Islet of Langerhans (tissue), 1 donor: Measurements from ENCODE around the gene PACS2.
"Not testable (repeated sequence)": the region's sequence is repeated elsewhere in the genome, so short reads cannot be mapped to it uniquely, and the experiment has no call there.

Experiments used
- FAIRE-seq: peaks from one replicate; lab custom pipeline; 2011; peaks lifted over from hg19 to GRCh38; lab: Jason Lieb, UNC

PACS2 gene

DNA sequence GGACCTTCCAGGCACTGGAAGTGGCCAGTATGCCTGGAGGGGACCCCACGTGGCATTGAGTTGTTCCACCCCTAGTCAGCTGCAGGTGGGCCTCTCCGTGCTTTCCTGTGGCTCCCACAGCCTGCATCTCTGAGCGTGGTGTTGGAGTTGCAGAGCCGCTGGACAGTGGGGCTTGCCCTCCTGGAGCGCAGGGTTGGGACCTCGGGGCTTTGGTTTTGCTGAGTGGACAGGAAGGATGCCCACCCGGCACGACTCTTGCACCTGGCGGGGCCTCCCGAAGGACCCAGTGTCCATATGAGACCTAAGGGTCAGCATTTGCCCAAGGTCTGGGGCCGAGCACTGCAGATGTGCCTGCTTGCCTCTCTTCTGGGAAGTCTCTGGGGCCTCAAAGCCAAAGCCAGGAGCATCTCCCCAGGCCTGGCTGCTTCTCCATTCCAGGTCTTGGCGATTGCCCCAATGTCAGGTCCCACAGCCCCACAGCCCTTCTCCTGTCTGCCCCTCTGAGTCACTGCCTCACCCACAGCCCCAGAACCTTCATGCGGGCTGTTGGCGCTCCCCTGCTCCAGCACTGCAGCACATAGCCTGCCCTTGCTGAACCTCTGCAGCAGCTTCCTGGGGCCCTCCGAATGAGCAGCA is 1.5 kb downstream of the PACS2 start:
- no peak for FAIRE-seq

DNA sequence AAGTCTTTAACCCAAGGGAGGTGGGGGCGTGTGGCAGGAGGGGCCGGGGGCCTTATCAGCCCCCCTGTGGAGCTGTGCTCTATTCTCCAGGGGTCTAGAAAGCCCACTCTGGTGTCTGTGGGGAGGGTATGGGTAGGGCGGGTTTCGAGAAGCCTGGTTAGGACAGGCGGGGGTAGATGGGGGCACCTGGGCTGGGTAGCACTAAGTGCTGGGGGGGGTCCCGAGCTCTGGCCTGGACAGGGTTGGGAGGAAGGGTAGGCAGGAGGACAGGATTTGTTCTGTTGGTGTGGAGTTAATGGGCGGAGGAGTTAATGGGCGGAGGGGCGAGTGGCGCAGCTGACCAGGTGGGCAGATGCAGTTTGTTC is 2.0 kb downstream of the PACS2 start:
- FAIRE-seq = no peak

DNA sequence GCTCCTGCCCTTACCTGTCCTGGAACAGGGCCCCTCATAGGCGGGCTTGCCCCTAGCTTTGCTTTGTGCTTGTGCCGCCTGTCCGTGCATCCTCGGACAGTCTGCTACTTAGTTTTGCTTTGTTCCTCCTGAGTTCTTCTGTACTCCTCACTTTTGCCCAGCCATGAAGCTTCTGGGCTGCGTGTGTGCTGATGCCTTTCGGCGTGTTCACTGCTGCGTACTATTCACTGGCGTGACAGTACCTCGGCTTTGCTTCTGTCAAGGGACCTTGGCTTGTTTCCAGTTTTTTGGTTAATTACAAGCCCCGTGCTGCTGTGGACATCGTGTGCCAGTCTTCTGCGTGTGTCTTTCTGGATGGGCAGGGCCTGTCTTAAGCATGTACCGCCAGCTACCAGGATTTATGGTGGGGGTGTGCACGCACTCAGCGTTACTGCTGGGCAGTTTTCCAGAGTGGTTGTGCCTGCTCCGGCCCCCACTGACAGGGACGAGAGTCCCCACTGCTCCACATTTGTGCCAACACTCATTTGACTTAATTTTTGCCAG is 2.5 kb downstream of the PACS2 start:
- FAIRE-seq = no peak

DNA sequence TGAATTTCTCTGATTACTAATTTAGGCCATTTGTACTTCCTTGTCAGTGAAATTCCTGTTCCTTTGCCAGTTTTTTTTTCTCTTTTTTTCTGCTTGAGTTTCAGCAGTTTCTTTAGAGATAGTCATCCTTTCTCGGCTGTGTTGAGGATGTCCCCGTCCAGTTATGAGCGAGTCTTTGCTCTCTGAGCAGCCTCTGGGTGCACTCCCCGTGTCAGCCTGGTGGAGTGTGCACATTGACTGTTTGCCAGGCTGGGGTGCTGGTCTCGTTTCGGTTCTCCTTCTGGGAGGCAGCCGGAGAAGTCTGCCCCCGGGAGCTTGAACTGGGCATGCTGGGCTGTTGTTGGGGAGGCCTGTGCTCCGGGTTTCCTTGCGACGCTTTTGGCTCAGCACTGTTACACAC is 3.0 kb downstream of the PACS2 start:
- no peak for FAIRE-seq

DNA sequence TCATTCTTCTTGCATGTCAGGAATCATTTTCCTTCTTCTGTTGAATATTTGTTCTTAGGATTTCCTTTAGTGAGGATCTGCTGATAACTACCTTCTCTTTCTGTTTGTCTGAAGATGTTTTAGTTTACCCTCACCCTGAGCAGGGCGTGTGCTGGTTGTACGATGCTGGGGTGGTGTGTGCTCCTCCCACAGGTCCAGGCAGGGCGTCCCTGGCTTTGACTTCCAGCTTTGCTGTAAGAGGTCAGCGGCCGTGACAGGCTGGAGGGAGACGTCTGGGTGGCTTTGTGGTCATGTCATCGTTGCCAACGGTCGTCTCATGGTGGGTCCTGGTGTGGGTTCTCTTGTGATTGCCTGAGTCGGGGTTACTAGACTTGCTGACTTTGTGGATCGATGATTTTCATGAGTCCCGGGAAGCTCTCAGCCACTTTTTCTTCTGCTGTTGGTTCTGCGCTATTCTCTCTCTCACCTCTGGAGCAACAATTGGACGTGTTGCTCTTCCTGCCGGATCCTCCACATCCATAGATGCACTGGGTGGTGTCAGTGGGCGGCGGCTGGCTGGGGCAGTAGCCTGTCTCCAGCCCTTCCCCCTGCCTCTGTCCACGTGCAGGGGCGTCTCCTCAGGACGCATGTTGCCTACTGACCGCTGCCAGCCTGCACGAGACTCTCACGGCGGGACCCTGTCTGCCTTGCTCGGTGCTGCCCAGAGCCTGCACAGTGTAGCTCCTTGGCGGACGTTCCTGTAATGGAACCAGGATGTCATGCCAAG is 8.4 kb downstream of the PACS2 start:
- no peak for FAIRE-seq

DNA sequence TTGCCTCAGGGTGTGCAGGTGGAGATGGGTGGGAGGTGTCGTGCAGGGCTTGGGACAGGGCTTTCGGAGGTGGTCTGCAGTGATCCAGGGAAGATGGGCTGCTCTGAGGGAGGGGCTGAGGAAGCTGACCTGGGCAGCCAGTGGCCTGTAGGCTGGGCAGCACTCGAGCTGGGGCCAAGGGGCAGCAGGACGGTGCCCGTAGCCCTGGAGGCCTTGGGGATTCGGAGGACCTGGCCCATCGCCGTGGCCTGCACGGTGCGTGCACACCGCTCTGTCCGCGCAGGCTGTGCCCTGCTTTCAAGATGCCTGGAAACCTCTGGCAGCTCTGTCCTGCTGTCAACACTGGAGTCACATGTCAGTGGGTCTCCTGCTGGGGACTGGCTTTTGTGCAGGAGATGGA is 9.1 kb downstream of the PACS2 start:
- FAIRE-seq = no peak

DNA sequence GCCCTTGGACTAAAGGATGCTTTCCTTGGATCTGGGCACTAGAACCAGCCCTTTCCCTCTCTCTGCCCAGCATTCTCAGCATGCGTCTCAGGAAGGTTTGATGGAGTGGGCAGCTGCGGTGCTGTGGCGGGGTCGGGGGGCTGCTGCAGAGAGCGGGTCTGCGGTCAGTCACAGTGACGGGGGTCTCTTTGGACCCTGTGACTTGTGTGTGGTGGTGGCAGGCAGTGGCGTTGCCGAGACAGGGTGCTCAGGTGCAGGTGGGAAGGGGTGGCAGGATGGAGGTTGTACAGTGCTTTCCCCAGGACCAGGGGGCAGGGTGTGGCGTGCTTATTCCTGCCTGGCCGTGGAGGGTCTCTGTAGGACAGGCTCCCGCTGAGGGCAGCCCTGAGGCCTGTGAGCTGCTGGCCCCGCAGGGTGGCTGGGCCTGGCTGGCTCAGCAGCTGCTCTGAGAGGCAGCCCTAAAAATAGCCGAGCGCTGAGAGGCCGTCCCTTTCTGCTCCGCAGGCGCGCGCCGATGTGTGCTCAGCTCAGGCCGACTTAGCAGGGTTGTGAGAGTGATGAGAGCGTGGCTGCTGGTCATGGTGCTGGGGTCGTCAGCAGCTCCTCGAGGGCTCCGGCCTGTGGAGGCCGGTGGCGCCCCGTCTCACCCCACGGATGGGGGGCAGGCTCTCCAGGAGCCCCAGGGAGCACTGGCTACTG is 9.7 kb downstream of the PACS2 start:
- FAIRE-seq = no peak

DNA sequence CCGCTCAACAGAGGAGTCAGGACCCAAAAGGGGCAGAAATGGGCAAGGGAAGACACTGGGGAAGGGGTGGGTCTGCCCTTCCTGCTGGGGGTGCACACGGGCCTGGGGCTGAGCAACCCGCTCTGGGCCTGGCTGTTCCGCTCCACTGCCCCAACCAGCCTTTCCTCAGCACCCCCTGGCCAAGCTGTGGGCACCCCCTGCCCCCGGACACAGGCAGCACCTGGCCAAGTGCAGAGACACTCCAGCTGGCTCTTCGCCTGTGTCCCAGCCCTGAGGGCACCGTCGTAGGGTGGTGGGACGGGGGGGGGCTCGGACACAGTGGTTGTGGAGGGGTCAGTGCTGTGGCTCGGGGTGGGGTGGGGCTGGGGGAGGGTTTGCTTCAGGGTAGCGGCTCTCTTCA is 10.3 kb downstream of the PACS2 start:
- FAIRE-seq = no peak

DNA sequence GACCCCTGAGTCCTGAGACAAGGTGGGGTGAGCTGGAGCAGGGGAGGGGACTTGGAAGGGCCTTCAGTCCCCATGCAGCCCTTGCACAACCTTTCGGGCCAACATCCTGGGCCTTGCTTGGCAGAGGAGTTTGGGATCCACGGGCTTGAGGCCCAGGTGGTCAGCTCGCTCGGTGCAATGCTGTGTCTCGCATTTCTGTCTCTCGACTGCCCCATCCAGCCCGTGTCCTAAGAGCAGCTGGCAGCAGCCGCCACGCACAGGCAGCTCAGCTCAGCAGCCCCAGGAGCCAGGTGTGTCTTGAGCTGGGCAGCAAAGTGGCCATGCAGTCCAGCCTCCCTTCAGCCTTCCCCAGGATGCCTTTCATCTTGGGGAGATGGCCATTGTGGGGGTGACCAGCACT is 10.8 kb downstream of the PACS2 start:
- FAIRE-seq = no peak

DNA sequence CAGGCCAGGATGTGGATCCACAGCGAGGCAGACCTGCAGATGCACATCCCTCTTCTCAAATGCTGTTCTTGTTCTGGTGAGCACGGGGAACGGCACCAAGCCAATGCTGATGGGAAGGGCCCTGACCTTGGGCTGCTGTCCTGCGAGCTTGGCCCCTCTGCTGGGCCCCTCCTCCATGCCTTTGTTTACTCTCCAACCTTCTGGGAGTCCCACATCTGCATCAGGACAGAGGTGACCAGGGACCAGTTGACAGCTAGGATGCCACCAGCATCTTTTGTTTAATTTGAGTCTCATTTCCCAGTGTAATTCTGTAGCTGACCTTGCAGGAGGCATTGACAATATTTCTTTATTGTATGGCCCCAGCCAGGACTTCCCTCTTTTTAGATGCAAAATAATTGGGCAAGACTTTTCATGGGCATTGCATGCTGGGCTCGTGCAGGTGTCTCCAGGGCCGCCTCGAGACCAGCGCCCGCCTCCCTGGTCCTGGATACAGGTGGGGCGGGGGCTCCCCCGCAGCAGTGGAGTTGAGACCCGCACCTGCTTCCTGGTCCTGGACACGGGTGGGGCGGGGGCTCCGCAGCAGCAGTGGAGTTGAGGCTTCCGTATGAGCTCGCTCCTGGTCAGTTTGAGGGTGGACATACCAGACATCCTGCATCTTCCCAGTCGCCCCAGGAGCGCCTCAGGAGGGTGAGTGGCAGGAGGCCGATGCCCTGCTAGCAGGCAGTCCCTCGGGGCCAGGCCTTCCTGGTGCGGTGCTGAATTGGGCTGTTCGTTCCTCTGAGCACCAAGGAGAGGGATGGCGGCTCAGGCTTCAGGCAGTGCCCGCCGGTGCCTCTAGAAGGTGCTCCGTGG is 11.4 kb downstream of the PACS2 start:
- no peak for FAIRE-seq

DNA sequence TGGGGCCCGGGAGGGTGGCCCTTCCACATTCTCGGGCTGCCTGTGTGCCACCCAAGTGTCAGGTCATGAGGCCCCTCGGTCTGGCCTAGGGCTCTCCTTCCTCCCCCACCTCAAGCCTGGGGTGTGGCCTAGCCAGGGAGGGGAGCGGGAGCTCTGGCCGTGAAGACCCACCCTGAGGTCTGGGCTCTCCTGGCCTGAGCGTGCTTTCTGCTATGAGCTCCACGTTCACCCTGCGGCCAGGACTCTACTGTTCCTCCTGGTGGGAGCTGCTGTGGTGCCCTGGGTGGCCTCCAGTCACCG is 12.0 kb downstream of the PACS2 start:
- FAIRE-seq = no peak

DNA sequence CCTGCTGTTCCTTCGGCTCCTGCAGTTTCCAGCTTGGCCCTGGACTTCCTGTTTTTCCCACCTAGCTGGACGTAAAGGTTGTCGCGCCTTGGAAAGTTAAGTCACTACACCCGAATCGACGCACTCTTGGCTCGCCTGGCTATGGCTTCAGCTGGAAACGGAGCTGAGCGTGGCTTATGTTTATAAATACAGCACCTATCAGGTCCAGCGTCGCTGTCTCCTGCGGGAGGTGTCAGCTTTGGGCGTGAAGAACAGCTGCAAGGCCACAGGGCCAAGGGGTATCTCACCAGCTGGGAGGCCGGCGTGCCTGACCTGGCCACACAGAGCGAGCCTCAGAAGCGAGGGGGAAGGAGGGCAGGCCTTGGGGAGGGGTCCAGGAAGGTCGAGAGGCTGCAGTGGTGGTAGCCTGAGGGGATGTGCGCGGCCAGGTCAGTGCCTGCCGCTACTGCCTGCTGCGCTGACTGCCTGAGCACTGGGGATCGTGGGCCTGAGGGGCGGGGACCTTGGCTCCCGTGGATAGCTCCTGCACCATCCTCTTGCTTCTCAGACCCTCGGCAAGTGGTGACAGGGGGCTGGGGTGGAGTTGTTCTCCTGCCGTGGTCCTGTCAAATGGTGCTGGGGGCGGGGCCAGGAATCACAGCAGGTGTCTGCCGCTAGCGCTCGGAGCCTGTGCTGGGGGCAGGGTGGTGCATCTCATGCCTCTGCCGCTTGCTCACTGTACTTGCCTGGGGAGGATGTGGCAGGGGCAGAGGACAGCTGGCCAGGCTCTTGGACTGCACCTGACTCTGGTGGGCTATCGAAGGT is 12.5 kb downstream of the PACS2 start:
- no peak for FAIRE-seq

DNA sequence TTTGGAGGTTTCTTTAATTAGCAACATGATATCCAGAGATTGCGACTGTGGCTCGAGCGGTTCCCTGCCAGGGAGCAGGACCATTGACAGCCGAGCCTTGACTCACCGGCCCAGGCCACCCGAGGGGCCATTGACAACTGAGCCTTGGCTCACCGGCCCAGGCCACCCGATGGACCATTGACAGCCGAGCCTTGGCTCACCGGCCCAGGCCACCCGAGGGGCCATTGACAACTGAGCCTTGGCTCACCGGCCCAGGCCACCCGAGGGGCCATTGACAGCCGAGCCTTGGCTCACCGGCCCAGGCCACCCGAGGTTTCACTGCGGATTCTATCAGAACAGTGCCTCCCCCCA is 13.1 kb downstream of the PACS2 start:
- FAIRE-seq = not testable (repeated sequence)

DNA sequence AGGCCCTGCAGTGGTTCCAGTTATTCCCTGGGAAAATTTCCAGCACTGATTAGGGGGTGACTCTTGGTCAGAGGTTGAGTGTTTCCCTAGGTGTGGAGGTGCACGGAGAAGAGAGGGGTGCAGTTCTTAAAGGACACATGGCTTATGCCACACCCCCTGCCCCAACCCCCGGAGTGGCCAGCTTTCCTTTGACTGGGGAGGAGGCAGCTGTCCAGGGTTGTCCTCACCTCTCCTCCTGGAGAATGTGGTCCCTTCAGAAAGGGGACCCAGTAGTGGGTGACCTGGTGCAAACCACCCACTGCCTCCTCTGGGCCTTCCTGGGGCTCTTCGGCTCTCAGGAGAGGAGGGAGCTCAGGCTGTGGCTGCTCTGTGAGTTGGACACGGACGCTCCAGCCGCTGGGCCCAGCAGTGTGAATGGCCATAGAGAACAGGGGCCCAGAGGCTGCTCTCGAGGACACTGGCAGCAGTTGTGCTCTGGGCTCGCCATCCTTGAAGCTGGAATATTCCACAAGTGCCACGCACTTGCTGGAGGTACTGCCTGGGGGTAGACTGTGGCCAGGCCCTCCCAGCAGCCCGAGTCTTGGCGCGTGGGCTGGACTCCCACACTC is 13.6 kb downstream of the PACS2 start:
- FAIRE-seq = no peak

DNA sequence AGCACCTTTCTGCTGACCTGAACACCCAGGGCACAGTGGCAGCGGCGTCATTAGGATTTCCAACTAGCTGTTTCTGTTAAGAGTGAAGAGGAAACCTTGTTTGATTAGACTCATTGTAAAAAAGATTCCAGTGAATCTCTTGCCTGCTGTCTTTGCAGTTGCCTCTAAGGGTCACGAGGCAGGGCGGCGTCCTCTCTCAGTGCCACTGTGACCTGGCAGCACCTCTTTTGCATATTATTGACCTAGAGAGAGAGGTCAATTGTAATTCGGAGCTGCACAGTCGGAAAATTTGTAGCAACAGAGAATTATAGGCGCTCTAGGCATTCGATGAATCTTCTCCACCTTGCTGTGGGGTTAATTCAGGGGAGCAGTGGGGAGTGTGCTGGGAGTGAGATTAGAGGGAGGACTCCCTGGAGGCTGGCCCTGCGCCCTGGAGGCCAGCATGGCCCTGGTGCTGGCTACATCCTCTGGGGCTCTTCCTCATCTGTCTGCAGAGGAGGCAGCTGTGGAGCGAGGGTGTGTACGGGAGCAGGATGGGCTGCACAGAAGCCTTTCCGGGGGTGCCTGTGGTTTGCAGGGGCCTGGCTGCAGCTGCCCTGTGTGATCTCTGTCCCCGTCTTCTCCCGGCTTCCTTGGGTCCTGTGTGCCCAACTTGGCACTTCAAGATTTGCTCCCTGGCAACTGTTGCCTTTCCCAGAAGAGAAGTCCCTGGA is 14.3 kb downstream of the PACS2 start:
- no peak for FAIRE-seq

DNA sequence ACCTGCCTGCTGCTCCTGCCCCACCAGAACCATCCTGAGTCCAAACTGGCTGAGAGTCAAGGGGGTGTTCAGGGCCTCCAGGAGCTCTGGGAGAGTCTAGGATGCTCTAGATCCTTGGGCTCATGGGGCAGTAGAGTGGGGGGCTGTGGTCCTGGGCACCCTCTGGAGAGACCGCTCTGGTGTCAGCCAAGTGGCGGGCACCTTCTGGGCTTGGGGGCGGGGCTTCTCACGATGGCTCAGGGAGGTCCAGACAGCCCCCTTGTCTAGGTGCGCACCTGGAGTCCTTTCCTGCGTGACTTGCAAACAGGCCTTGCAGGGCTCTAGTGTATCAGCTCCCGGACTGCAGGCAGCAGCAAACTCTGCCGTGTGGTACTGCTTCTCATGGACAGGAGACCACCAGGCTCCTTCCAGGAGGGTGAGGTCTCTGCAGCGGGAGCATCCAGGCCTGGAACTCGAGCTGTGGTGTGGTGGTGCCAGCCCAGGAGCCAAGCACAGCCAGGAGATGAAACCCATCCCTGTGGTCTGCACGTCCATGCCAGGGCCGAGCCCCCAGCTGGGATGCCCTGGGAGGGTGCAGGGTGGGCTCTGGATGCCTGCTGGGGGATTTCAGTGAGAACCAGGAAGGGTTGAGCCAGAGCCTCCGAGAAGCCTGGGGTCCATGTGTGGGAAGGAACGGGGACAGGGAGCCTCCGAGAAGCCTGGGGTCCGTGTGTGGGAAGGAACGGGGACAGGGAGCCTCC is 15.0 kb downstream of the PACS2 start:
- FAIRE-seq = no peak

DNA sequence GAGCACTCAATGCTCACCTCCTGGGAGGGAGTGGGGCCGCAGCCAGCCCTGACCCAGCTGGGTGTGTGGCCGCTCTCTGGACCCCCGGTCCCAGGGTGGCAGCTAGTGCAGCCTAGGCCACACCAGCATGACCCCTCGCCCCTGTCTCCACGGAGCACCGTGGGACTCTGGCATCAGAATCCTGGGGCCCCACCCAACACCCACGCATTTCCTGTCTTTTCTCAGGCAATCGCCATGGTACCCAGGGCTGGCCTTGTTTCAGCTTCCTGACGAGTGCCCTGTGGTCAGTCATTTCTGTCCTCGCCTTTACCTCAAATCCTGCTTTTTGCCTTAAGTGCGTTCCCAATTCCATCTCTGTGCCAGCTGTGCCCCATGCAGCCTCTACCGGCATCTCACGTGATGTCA is 15.9 kb downstream of the PACS2 start:
- FAIRE-seq = no peak

DNA sequence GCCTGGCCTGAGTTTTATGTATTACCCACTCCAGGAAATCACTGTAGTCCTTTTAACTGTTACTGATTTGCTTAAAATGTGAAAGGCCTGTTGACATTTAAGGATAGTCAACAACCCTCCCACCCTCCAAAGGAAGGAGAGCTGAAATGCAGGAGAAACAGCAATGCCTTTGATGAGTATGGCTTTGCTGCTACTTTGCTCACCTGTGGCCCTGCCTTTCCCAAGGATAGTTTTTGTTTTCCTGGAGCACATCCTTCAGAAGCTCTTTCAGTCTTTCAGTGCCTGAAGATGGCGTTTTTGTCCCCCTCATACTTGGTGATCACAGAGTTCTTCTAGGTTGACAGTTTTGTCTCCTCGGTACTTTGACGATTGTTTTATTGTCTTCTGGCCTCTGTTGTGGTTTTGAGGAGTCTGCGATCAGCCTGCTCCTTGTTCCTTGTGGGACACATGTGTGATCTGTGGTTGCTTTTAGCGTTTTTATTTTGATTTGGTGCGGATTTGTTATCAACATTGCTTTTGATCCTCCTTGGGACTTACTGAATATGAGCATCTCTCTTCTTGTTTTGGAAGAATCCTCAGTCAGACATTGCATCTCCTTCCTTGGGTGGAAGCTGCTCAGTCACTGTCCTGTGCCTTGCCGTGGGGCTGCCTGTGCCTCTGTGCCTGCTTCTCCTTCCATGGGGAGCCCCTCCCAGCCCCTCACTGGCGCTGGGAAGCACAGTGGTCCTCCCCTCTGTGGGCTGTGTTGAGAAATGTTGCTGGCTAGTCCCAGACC is 17.2 kb downstream of the PACS2 start:
- FAIRE-seq = no peak

DNA sequence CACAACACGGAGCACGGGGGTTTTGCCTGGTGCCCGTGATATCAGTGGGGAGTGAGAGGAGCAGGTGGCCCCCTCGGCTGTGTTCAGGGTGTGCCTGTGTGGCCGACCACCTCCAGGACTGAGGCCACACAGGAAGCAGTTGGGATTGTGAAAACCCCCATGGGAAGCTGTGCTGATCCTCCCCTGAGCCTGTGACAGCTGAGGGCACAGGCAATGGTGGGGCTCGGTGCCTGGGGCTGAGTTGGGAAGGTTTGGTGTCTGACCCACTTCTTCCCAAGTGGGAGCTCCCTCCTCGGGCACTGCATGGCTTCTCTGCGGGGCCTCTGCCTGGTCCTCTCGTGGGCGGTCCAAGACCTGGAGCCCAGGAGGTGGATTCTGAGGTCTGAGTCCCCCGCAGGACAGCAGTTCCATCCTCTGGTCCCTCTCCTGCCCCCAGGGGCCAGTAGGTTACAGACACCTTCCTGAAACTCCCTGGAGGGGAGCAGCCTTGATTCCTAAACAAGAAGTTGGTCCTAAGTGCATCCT is 17.9 kb downstream of the PACS2 start:
- no peak for FAIRE-seq
